KMS-11 (cell line): ENCODE data around the gene MYRIP.

ENCODE experiments used
- H2AFZ ChIP-seq: fragments of 200-600 bp; sonication (generic); 2 replicates; pipeline ENCODE4 v1.6.1; 2016; ENCODE audit warnings: antibody characterized with exemption, mixed run types, low read depth
- H3K27ac ChIP-seq: fragments of 200-600 bp; sonication (generic); 2 replicates; pipeline ENCODE4 v1.6.1; 2016; ENCODE audit warnings: mild to moderate bottlenecking, mixed run types
- H3K27me3 ChIP-seq: fragments of 200-600 bp; sonication (generic); 2 replicates; pipeline ENCODE4 v1.6.1; 2017; ENCODE audit warnings: mild to moderate bottlenecking, low read depth, mixed run types, moderate library complexity; ENCODE audit not compliant: insufficient read depth
- H3K36me3 ChIP-seq: fragments of 200-600 bp; sonication (generic); 2 replicates; pipeline ENCODE4 v1.6.1; 2017; ENCODE audit warnings: mild to moderate bottlenecking, mixed run types; ENCODE audit not compliant: insufficient read depth
- H3K4me1 ChIP-seq: fragments of 200-600 bp; sonication (generic); 2 replicates; pipeline ENCODE4 v1.6.1; 2016; ENCODE audit warnings: mild to moderate bottlenecking, low read depth, mixed run types; ENCODE audit not compliant: poor library complexity, severe bottlenecking
- H3K4me2 ChIP-seq: fragments of 200-600 bp; sonication (generic); 2 replicates; pipeline ENCODE4 v1.7.0; 2016; ENCODE audit warnings: mild to moderate bottlenecking, mixed run types
- H3K4me3 ChIP-seq: fragments of 200-600 bp; sonication (generic); IDR thresholded peaks from 2 replicates; pipeline ENCODE4 v1.6.1; 2017; ENCODE audit warnings: low read depth, low read length, mixed read lengths; ENCODE audit not compliant: insufficient read depth
- H3K79me2 ChIP-seq: fragments of 200-600 bp; sonication (generic); 2 replicates; pipeline ENCODE4 v1.6.1; 2016; ENCODE audit warnings: low read depth, mixed run types; ENCODE audit not compliant: insufficient read depth
- H3K9ac ChIP-seq: fragments of 200-600 bp; sonication (generic); 2 replicates; pipeline ENCODE4 v1.6.1; 2016; ENCODE audit warnings: mild to moderate bottlenecking, mixed run types
- H4K20me1 ChIP-seq: fragments of 200-600 bp; sonication (generic); 2 replicates; pipeline ENCODE4 v1.6.1; 2016; ENCODE audit warnings: mild to moderate bottlenecking, mixed run types; ENCODE audit not compliant: insufficient read depth
- TF ChIP-seq, protein P1 (sequence below): fragments of 200-600 bp; sonication (generic); conservative IDR thresholded peaks from 2 replicates; pipeline ENCODE4 v1.6.1; 2017; ENCODE audit warnings: low read depth, mild to moderate bottlenecking, antibody characterized with exemption, low read length, moderate library complexity, mixed read lengths

The MYRIP gene

DNA sequence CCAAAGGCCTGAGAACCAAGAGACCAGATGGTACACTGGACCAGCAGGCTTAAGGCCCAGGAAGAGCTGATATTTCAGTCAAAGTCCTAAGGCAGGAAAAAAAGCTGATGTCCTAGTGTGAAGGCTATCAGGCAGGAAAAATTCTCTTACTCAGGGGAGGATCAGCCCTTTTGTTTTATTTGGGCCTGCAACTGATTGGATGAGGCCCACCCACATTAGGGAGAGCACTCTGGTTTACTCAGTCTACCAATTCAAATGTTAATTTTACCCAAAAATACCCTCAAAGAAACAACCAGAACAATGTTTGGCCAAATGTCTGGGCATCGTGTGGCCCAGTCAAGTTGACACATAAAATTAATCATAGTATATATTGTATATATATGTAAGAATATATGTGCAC, 24.5 kb upstream of the MYRIP start:
- H3K4me1 ChIP-seq: no peaks in the 10 kb centered on the region
- H3K27me3 ChIP-seq: no peaks in the 10 kb centered on the region
- no peaks in the 10 kb centered on the region for H3K79me2 ChIP-seq
- no peak overlapping the region for H3K4me3 ChIP-seq
- no peak overlapping the region for H3K4me2 ChIP-seq
- H2AFZ ChIP-seq: no peak overlapping the region
- TF ChIP-seq, protein P1, sequence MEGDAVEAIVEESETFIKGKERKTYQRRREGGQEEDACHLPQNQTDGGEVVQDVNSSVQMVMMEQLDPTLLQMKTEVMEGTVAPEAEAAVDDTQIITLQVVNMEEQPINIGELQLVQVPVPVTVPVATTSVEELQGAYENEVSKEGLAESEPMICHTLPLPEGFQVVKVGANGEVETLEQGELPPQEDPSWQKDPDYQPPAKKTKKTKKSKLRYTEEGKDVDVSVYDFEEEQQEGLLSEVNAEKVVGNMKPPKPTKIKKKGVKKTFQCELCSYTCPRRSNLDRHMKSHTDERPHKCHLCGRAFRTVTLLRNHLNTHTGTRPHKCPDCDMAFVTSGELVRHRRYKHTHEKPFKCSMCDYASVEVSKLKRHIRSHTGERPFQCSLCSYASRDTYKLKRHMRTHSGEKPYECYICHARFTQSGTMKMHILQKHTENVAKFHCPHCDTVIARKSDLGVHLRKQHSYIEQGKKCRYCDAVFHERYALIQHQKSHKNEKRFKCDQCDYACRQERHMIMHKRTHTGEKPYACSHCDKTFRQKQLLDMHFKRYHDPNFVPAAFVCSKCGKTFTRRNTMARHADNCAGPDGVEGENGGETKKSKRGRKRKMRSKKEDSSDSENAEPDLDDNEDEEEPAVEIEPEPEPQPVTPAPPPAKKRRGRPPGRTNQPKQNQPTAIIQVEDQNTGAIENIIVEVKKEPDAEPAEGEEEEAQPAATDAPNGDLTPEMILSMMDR: no peak
- H3K9ac ChIP-seq: no peak overlapping the region
- no peaks in the 10 kb centered on the region for H3K36me3 ChIP-seq
- H4K20me1 ChIP-seq: no peaks in the 10 kb centered on the region
- H3K27ac ChIP-seq: no peak overlapping the region

DNA sequence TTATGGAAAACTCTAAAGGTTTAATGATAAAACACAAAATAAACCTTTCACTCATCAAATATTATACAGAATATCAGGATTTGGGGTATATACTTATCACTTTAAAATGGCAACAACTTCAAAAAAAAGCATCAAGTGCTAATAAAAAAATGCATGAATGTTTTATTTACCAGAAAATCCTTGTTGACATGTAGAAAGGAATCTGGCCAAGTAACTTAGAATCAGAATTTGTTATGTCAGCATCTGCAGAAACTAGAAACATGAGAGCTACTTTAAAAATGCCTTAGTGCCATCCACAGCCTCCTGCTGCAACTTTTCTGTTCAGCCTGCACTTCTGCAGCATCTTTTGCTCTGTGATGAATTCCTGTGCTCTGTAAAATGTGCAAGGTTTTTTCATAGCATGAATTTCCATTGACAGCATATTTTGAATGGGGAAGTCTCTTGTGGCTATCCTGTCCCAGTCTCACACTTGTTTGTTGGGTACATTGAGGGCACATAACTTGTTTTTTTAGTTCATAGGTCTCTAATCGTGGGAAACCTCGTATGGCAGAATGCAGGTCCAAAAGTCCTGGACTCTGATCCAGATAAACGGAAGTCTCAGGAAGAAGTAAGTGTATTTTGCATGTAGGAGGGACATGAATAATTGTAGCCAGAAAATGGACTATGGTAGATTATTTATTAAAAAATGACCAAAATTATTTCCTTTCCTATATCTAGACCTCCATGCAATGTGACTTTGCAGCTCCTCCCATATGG, 21.1 kb upstream of the MYRIP start:
- H3K36me3 ChIP-seq: no peaks in the 10 kb centered on the region
- no peak overlapping the region for H3K4me2 ChIP-seq
- H3K79me2 ChIP-seq: no peaks in the 10 kb centered on the region
- no peak overlapping the region for H3K9ac ChIP-seq
- H3K4me1 ChIP-seq: no peaks in the 10 kb centered on the region
- H3K27ac ChIP-seq: no peak overlapping the region
- TF ChIP-seq, protein P1: no peak
- no peaks in the 10 kb centered on the region for H3K27me3 ChIP-seq
- H3K4me3 ChIP-seq: no peak overlapping the region
- no peaks in the 10 kb centered on the region for H4K20me1 ChIP-seq
- no peak overlapping the region for H2AFZ ChIP-seq

DNA sequence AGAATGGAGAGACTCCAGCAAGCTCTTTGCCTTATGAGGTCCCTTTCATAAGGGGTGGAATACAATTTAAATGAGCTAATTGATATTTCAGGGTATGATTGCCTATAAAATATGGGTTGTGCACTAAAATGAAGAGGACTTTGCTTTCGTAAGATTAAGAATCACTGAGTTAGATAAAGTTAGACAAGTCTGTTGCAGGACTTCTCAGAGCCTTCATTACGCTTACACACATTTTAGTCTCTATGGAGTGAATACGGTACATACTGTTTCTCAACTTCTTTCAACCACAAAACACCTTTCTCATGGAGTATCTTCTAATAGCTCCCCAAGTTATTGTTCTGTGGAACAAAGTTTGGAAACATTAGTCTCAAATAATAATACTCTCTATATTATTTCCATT, 17.8 kb upstream of the MYRIP start:
- Histone ChIP-seq H3K4me2 (no peak overlapping the region), H3K79me2 (no peaks in the 10 kb centered on the region)
- TF ChIP-seq, protein P1: no peak

DNA sequence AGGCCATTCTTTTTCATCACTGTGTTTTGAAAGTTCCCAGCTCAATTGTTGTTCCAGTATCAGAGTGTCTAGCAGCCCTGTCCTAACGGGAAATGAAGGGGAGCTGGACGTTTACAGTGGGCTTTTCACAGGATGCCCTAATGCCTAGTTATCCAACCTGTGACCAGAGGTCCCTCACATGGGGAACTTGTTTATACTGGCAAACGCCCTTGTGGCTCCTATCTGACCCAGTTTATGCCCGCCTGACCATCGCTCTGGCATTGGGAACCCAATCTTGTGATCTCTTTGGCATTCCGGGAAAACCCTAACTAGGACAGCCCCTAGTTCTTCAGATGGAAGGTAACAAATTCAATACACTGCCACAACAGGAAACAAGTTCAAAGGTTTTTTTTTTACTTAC, 14.5 kb upstream of the MYRIP start:
- no peak overlapping the region for H3K27ac ChIP-seq
- no peaks in the 10 kb centered on the region for H3K27me3 ChIP-seq
- no peaks in the 10 kb centered on the region for H3K79me2 ChIP-seq
- no peaks in the 10 kb centered on the region for H3K4me1 ChIP-seq
- H2AFZ ChIP-seq: no peak overlapping the region
- TF ChIP-seq, protein P1: no peak
- no peaks in the 10 kb centered on the region for H3K36me3 ChIP-seq
- no peak overlapping the region for H3K4me3 ChIP-seq
- no peaks in the 10 kb centered on the region for H4K20me1 ChIP-seq
- no peak overlapping the region for H3K9ac ChIP-seq
- H3K4me2 ChIP-seq: no peak overlapping the region

More for the DNA sequence above, 17.8 kb upstream of the MYRIP start:
- Histone ChIP-seq H3K9ac (no peak overlapping the region), H3K4me1 (no peaks in the 10 kb centered on the region), H3K36me3 (no peaks in the 10 kb centered on the region), H4K20me1 (no peaks in the 10 kb centered on the region), H3K4me3 (no peak overlapping the region), H2AFZ (no peak overlapping the region), H3K27me3 (no peaks in the 10 kb centered on the region), H3K27ac (no peak overlapping the region)
